ENCODE data around the gene NUB1.

GRCh38 chr7:151404216-151405011, 62.8 kb downstream of the NUB1 start:
- TF ChIP-seq, protein P1, sequence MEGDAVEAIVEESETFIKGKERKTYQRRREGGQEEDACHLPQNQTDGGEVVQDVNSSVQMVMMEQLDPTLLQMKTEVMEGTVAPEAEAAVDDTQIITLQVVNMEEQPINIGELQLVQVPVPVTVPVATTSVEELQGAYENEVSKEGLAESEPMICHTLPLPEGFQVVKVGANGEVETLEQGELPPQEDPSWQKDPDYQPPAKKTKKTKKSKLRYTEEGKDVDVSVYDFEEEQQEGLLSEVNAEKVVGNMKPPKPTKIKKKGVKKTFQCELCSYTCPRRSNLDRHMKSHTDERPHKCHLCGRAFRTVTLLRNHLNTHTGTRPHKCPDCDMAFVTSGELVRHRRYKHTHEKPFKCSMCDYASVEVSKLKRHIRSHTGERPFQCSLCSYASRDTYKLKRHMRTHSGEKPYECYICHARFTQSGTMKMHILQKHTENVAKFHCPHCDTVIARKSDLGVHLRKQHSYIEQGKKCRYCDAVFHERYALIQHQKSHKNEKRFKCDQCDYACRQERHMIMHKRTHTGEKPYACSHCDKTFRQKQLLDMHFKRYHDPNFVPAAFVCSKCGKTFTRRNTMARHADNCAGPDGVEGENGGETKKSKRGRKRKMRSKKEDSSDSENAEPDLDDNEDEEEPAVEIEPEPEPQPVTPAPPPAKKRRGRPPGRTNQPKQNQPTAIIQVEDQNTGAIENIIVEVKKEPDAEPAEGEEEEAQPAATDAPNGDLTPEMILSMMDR (IDR thresholded peaks at IDR 0.05) = no peak
- TF ChIP-seq POLR2A (IDR thresholded peaks at IDR 0.05) = no peak
